ENCODE data around the gene H2AZ1.
"Not testable (repeated sequence)": the region's sequence is repeated elsewhere in the genome, so short reads cannot be mapped to it uniquely, and the experiment has no call there.

H2AZ1 gene

DNA sequence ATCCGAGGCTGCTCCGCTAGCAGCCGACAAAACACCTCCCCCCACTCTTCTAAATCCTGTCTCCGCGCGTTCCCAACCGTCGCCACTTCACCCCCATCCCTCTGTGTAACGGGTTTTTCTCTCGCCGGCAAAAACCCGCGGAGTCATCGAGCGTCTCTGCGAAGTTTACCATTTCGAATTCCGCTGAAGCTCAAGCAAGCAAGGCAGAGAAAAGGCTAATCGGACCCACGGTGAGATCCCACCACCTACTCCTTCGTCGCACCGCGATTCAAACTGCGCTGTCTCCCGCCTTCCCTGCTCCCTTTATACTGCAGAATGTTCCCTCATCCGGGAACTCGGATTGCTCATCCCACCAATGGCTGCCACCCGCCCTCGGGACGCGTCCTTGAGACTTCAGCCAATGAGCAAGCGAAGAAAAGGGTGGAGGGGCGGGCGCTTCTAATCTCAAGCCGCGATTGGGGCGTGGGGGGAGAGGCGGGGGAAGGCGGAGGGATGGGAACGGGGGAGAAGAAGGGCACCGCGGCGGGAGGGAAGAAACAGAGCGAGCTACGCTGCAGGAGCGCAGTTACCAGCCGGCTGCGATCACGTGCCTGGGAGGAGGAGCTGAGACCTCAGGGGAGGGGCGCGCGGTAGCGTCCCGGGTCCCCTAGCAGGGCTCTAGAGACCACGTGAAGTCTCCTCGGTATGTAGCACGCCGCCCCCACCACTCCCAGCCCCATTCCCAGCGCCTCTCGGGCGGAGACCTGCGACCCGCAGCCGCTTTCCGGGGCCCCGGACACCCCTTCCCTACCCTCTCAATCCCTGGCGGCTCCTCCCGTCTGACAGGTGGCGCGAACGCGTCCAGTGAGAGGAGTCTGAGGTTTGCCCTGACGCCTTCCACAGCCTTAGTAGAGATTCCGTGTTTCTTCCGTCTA, at the start of gene H2AZ1:
Gene H2AZ1 (minus strand): TSS at position 277 of the 914 bp plus-strand sequence. CDS start 105 bp downstream, at position 172.
- peak; percentile 98 for DNase-seq (ENCODE audit: low read depth)

DNA sequence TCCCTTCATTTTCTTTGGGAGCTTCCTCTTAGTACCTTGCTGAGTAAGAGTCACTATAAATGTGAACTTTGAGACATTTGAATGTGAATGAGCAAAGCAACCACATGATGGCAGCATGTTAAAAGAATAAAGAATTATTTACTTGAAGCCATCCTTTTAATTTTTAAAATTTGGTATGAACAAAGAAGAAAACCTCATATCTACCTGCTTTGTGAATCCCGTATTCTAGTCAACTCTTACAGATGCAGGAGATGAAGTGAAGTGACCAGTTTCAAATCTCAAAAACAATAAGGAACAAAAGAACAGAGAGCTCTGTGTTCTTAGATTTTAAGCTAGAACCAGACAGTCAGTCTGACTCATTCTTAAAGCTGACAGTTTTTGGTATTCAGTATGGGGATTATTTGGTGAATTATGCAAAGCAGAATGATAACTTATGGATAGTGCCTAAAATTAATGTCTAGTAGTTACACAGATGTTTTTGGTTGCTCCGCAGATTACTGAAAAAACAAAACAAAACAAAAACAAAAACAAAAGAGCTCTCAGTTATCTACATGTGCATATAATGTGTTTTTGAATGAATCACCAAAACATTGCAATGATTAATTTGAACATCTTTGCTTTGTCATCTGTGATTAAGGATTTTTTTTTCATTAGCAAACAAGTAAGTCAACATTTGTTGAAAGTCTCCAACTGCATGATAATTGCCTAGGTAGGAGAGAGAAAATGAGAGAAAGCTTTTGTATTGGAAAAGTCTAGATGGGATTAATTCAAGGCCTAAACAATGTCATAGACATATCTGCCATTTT, 48.2 kb upstream of the H2AZ1 start:
- no peak for DNase-seq (ENCODE audit: low read depth)

DNA sequence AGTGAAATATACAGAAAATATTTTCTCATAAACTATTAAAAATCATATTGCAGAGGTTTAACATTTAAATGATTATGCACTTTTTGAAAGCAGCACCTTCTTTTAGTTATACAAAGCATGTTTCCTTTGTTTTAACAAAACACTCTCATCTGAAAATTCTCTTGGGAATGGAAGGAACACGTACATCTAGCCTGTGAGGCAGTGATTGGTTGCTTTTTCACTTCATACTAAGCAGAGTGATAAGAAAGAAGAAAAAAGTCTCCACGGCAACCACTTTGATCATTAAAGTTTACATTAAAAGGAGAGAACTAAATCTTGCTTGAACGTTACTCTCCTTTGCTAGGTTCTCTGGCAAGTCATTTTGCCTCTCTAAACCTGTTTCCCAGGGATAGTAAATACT, 41.7 kb upstream of the H2AZ1 start:
- no peak for DNase-seq (ENCODE audit: low read depth)

DNA sequence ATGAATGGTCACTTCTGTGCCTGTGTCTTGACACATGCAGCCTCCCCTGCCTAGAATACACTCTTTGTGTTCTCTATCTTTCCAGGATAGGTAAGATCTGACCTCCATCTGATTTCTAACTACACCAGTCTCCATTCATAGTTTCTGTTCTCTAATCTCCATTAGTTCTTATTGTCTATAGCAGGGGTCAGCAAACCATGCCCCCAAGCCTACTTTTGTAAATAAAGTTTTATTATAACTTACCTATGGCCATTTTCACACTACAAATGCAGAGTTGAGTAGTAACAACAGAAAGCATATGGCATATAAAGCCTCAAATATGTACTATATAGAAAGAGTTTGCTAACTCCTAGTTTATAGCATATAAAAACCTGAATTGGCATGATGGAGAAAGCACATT, 37.6 kb upstream of the H2AZ1 start:
- no peak for DNase-seq (ENCODE audit: low read depth)

DNA sequence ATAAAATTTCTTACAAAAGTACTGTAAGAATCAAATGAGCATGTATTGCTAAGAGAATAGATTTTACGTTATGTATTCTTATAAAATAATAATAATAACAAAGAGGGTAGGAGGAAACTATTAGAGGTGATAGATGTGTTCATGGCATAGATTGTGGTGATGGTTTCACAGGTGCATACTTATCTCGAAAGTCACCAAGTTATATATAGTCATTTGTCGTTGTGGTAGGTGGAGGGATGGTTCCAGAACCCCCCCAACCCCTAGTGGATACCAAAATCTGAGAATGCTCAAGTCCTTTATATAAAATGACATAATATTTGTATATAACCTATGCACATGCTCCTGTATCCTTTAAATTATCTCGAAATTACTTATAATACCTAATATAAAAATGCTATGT, 36.7 kb upstream of the H2AZ1 start:
- no peak for DNase-seq (ENCODE audit: low read depth)

DNA sequence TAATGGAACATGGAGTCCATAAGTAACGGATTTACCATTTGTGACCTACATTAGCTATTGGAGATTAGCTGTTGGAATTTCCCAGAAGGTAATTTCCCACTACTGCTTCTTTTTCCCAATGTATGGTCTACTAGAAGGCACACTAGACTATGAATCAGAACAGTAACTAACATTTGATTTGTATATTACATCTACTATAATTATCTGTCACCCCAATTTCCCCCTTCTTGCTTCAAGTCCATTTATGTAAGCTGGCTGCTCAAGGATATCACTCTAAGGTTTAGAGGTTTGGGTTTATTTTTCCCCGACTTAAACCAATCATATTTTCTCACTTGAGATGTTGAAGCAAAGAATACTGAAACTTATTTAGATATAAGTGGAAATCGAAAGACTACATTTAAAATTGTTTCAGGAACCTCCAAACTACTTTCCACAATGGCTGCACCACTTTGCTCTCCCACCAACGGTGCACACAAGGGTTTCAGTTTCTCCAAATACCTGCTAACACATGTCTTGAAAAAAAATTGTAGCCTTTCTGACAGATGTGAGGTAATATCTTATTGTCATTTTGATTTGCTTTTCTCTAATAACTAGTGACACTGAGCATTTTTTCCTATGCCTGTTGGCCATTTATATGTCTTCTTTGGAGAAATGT, 33.3 kb upstream of the H2AZ1 start:
- no peak for DNase-seq (ENCODE audit: low read depth)

DNA sequence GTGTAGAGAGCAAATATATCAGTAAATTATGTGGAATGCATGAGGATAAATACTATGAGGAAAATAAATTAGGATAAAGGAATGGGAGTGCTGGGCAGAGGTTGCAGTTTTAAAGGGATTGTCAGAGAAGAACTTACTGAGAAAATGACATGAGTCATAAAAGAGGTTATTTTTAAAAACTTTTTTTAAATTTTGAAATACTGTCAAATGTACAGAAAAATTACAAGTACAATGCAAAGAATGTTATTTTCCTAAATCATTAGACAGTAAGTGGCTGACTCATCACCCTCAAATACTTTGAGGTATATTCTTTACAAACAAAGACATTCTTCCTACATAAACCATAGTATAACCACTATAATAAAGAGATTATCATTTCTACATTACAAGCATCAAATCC, 29.8 kb upstream of the H2AZ1 start:
- DNase-seq (ENCODE audit: low read depth): no peak

DNA sequence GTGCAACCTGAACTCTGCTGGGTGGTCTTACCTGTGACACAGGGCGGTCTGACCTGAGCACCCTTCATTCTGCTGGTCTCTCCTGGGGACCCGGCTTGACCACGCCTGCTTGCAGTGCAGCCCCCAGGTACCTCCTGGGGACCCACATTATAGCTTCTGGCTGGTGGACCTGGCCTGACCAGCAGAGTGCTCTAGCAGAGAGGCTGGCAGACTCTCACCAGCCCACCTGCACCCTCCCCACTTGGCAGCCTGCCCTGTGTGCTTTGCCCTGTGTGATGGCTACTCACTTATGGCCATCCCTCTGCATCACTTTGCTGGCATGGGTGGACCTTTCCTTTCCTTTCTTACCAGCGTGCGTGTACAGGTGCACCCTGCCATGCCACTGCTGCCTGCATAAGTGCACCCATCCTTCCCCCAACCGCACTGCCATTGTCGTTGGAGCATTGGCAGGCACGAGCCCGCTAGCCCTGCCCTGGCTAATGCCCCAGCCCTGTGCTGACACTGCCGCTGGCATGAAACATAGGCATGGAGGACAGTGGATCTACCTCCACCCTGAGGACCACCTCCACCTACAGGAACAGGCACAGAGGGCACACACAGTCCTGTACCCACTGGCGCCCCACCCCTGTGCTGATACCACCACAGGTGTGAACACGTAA, 21.5 kb upstream of the H2AZ1 start:
- no peak for DNase-seq (ENCODE audit: low read depth)

DNA sequence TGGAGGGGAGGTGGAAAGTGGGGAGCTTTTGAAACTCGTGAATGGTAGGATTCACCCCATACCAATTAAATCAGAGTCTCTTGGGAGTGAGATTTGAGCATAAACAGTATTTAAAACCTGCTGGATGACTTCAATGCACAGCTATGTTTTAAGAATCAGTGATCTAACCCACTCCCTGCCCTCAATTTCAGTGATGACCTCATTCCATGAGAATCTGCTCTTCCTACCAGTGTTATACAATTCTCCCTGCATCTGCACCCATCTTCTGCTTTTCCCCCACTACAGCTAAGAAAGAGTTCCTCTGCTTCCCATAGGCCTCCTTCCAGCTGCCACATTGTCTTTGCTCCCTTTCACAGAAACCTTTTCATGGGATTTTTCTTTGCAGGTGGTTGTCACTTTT, 18.3 kb upstream of the H2AZ1 start:
- no peak for DNase-seq (ENCODE audit: low read depth)

DNA sequence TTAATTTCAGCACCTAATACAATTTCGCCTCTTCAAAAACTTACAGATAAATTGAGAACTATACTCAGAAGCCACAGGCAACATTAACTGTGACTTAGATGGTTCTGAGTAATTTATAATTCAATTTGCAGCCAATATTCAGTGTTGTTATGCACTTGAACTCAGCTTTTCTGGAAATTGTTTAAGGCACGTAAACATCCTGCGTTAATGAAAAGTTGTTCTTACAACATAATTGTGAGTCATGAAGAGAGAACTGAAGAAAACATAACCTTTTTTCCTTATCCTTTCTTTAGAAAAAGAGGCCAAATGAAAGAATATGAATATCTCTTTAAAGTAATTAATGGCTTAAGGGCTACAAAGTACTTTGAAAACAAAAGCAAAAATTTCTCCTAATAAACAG, 16.6 kb upstream of the H2AZ1 start:
- DNase-seq (ENCODE audit: low read depth): no peak

DNA sequence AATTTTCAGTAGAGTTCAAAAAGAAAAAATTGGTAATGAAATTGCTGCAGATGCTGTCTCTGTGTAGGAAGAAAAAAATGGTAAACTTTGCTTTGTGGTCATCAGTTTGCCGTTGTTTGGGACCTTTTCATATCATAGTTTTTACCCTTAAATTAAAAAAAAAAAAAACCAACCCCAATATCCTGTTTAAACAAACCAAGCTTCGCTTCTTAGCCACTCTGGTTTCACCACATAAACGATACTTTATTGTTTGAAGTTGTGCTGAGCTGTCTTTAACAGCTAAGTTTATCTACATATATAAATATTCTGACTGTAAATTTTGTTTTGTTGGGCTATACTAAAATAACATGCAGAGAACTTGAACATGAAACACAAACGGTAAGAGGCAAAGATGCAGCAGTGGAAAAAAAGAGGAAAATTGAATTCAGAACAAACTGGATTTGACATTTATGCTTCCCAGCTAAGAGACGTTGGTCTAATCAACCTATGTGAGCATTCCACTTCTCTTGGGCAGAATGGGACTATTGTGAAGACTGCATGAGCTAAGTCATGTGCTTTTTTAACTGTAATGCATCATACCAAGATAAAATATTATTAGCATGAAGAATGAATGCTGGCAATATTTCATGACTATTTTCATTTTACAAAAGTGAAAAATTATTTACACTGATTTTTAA, 15.7 kb upstream of the H2AZ1 start:
- DNase-seq (ENCODE audit: low read depth): no peak

DNA sequence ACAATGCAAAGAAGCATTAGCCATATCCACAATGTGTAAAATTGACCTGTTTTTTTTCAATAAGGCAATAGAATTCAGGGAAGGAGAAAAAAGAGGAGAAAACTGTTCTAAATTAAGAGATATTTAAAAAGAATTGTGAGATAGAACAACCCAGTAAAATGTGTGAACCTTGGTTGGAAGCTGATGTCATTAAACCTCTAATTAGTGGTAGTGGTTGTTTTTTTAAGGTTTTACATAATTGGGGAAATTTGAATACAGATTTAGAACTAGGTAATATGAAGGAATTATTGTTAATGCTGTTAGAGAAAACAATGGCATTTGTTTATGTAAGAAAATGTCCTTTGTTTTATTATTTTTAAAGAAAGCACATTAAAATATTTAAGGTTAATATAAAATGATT, 15.1 kb upstream of the H2AZ1 start:
- no peak for DNase-seq (ENCODE audit: low read depth)

DNA sequence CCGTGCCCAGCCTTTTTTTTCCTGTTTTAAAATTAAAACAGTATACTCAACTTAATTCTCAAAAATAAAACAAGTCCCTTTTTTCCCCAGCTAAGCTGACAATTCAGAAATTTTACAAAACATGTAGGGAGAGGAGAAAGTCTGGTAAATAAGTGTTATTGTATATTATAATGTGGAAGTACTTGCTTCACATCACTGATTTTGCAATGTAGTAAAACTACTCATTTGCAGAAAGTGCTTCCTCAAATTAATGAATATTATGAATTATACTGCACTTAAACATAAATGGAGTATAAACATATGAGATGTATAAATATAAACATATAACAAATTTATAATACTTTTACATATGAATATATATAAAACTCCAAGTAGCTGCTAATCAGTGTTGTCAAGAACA, 11.6 kb upstream of the H2AZ1 start:
- no peak for DNase-seq (ENCODE audit: low read depth)

DNA sequence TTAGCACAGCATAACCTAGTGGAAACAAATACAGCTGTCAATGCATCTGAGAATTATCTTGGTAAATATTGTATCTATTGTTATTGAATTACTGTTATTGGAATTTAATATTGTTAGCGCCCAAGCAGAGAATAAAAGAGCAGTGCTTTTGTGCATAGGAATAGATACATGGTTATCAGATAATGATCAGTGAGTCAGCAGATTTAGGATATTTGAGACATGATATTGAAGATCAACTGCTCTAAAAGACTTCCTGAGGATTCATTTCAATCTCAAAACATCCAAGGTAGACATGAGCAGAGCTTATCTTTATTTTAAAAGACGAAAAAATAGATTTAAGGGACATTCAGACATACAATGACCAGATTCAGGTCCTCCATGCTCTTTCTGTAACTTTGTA, 10.6 kb upstream of the H2AZ1 start:
- DNase-seq (ENCODE audit: low read depth): no peak

DNA sequence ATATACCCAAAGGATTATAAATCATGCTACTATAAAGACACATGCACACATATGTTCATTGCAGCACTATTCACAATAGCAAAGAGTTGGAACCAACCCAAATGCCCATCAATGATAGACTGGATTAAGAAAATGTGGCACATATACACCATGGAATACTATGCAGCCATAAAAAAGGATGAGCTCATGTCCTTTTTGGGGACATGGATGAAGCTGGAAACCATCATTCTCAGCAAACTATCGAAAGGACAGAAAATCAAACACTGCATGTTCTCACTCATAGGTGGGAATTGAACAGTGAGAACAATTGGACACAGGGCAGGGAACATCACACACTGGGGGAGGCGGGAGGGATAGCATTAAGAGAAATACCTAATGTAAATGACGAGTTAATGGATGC, 8.1 kb upstream of the H2AZ1 start:
- not testable (repeated sequence) for DNase-seq (ENCODE audit: low read depth)

DNA sequence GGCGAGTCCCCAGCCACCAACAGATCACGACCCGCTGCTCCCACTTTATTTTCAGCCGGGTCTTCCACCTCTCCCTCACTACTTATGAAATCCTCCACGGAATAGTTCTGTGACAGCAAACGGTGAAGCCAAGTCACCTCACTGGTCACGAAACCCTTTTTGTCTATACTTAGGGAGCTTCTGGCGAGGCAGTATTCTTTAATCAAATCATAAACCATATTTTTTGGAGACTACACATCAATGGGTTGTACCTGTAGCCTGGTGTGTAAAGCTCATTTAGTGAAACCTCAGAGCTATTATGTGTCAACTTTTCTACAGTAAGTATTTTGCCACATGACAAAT, 809 bp upstream of the H2AZ1 start:
- no peak for DNase-seq (ENCODE audit: low read depth)

DNA sequence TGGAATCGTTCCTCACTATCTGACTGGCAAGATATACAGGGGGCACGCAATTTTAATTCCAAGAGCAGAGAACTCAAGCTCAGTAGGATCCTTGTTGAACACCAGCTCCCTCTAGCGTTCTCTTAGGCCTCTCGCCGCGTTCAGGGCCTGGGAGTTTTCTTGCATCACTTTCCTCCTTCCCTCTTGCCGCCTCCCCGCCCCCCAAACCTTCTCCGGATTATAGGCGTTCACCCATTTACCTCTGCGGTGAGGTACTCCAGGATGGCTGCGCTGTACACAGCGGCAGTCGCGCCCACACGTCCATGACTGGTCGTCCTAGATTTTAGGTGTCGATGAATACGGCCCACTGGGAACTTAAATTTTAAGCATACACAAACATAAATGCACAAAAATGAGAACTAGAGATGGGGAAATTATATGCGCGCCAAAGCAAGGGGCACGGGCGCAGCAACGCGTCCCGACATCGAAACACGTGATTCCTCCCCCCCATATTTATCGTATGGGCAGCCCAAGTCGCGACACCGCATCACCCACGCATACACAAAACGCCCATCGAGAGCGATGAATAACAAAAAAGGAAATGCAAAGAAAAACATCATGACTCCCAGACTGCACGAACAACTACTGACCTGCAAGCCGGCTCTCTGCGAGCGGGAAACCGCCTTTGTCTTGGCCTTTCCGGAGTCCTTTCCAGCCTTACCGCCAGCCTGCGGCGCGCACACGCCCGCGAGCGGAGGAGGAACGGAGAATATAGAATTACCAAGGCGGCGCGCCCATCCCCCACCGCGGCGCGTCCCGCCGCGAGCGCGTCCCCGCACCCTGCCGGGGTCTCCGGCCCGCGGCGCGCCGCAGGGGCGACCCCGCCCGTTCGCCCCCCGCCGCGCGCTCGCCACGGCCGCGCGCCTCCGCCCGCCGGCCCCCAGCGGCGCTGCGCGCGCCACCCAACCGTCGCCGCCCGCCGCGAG, 759 bp downstream of the H2AZ1 start:
- peak; percentile 86 for DNase-seq (ENCODE audit: low read depth)

DNA sequence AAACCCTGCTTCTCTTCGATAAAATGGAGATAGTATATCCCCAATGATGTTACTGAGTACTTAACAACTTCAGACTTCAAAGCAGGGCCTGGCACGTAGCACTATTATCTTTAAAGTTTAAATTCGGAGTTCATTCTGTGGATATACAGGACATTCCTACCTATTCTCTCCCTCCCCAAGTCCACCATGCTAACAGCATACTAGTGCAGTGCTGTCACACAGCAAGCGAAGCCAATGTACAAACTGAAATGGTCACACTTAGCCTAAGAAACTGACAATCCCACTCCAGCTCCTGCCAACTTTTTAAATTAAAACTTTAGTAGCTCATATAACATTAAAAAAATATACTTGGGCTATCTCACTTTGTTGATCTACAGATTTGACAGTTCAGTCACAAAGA, 2.5 kb downstream of the H2AZ1 start:
- no peak for DNase-seq (ENCODE audit: low read depth)

DNA sequence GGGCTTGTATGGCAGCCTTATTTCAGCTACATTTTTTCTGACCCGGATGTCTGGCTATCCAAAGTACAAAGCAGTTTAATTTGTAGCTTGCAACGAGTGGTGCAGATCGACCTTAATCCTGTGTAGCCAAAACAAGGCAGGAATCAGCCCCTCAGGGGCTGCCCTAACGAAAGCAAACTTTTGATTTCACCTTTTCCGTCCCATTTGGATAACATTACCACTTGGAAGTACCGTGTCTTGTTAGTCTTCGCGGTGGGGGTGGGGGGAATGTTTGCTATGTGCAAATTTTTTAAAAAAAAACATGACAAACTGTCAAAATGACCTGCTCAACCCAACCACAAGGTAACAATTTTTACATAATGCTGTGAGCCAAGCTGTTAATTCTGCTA, 2.9 kb downstream of the H2AZ1 start:
- DNase-seq (ENCODE audit: low read depth): no peak

DNA sequence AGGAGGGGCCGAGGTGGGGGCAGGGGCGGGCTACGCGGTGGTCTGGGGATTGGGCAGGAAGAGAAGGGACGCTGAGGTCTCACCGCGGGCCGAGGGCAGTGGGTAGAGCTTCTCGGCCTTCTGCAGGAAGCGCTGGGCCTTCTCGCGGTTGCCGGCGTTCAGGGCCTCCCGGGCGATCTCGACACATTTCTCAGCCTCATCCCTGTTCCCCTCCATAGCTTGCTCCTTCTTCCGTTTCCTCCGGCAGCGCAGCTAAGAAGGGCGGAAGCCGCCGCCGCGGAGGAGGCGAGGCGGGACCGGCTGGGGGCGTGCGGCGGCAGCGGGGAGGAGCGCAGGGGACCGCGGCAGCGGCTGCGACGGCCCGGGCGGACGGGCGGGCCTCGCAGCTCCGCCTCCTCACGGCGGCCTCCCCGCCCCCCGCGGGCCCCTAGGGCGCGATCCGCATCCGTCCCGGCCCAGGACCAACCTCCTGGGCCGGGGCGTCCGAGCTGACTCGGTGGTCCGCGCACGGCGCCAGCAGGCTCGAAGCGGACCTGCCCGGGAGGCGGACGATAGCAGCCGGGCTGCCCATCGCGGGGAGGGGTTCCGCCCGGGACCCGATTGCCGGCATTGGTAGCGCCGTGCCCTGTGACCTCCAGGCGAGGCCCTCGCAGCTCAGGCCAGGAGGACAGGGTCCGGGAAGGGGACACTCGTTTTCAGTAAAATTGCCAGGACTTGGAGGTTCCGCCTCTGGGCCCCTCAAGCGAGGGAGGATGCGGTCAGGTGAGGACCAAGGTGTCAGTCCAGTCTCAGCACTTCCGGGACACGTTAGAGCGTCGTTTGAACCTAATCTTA, 3.5 kb downstream of the H2AZ1 start, which contains the start of gene DNAJB14:
Gene DNAJB14 (minus strand): TSS at position 263 of the 834 bp plus-strand sequence. CDS start 47 bp downstream, at position 216.
- DNase-seq (ENCODE audit: low read depth): peak; percentile 76

Measured in T-helper 22 cell (primary cell).